WTC11 (cell line): ENCODE results near the gene SNTB2. TPM values are rescaled to one million over a fixed set of nuclear protein-coding genes. Genes with fewer than 3 reads are reported as not detected.

Experiments
- ATAC-seq: fragments of 200-7000 bp; cut with Tn5 transposase; 2 replicates; pipeline ENCODE4 v1.10.0; 2021; ENCODE audit warnings: mild to moderate bottlenecking, moderate library complexity
- CTCF ChIA-PET: fragments of 300-600 bp; sonication (Branson Sonifier 250); formaldehyde crosslinking; loops from one replicate; lab custom pipeline; 2021; ENCODE audit warnings: antibody characterized with exemption; lab: Charles Lee
- POLR2A ChIA-PET: fragments of 350-600 bp; sonication (Branson Sonifier 250); formaldehyde crosslinking; loops from one replicate; lab custom pipeline; 2021; ENCODE audit warnings: antibody characterized with exemption; lab: Charles Lee
- DNase-seq: peaks from one replicate; pipeline ENCODE4 v3.0.0; 2021; ENCODE audit warnings: low spot score
- H3K27ac Mint-ChIP-seq: 2 replicates; pipeline ENCODE4 v1.8.0; 2021; ENCODE audit warnings: mixed read lengths
- H3K27me3 Mint-ChIP-seq: 2 replicates; pipeline ENCODE4 v1.8.0; 2021; ENCODE audit warnings: low read depth, mild to moderate bottlenecking, moderate library complexity, mixed read lengths
- H3K36me3 Mint-ChIP-seq: 2 replicates; pipeline ENCODE4 v1.8.0; 2021; ENCODE audit warnings: mixed read lengths
- H3K4me1 Mint-ChIP-seq: 2 replicates; pipeline ENCODE4 v1.8.0; 2022; ENCODE audit warnings: mixed read lengths
- H3K4me3 Mint-ChIP-seq: 2 replicates; pipeline ENCODE4 v1.8.0; 2021; ENCODE audit warnings: mild to moderate bottlenecking, moderate library complexity, mixed read lengths
- H3K9me3 Mint-ChIP-seq: 2 replicates; pipeline ENCODE4 v1.8.0; 2021; ENCODE audit warnings: mixed read lengths
- CREM ChIP-seq: sonication (generic); formaldehyde crosslinking; IDR thresholded peaks from 2 replicates; pipeline ENCODE4 v1.8.1; 2022; ENCODE audit warnings: mild to moderate bottlenecking, missing genetic modification reagents, moderate library complexity
- CTCF ChIP-seq: fragments of 200-600 bp; IDR thresholded peaks from 2 replicates; pipeline ENCODE4 v1.8.0; 2022; ENCODE audit warnings: antibody characterized with exemption
- E2F1 ChIP-seq: sonication (generic); formaldehyde crosslinking; IDR thresholded peaks from 2 replicates; pipeline ENCODE4 v1.8.0; 2022; ENCODE audit warnings: mild to moderate bottlenecking, missing genetic modification reagents
- ESRRA ChIP-seq: sonication (generic); formaldehyde crosslinking; IDR thresholded peaks from 2 replicates; pipeline ENCODE4 v1.8.1; 2022; ENCODE audit warnings: mild to moderate bottlenecking, missing genetic modification reagents, borderline replicate concordance
- FOXK1 ChIP-seq: sonication (generic); formaldehyde crosslinking; IDR thresholded peaks from 2 replicates; pipeline ENCODE4 v1.8.0; 2022; ENCODE audit warnings: mild to moderate bottlenecking, moderate library complexity, missing genetic modification reagents
- MXD4 ChIP-seq: fragments of 250-450 bp; sonication (Bioruptor Pico); IDR thresholded peaks from 2 replicates; pipeline ENCODE4 v1.8.0; 2021; ENCODE audit warnings: mild to moderate bottlenecking, moderate library complexity, borderline replicate concordance
- NFATC4 ChIP-seq: fragments of 250-450 bp; sonication (Bioruptor Pico); IDR thresholded peaks from 2 replicates; pipeline ENCODE4 v1.9.0; 2021; ENCODE audit warnings: mild to moderate bottlenecking
- OVOL2 ChIP-seq: fragments of 250-450 bp; sonication (Bioruptor Pico); IDR thresholded peaks from 2 replicates; pipeline ENCODE4 v1.9.0; 2021; ENCODE audit warnings: mild to moderate bottlenecking, borderline replicate concordance
- RORB ChIP-seq: fragments of 250-450 bp; sonication (Bioruptor Pico); IDR thresholded peaks from 2 replicates; pipeline ENCODE4 v1.9.0; 2021; ENCODE audit warnings: mild to moderate bottlenecking
- SP1 ChIP-seq: sonication (generic); formaldehyde crosslinking; conservative IDR thresholded peaks from 2 replicates; pipeline ENCODE4 v1.8.1; 2022; ENCODE audit warnings: missing genetic modification reagents
- ZNF121 ChIP-seq: sonication (generic); formaldehyde crosslinking; IDR thresholded peaks from 2 replicates; pipeline ENCODE4 v1.8.0; 2023; ENCODE audit warnings: missing genetic modification reagents
- ZNF263 ChIP-seq: sonication (generic); formaldehyde crosslinking; IDR thresholded peaks from 2 replicates; pipeline ENCODE4 v1.8.1; 2022; ENCODE audit warnings: low read depth, mild to moderate bottlenecking, moderate library complexity, missing genetic modification reagents
- ZNF423 ChIP-seq: fragments of 250-450 bp; sonication (Bioruptor Pico); IDR thresholded peaks from 2 replicates; pipeline ENCODE4 v2.1.2; 2022; ENCODE audit warnings: mild to moderate bottlenecking, moderate library complexity
- ZNF425 ChIP-seq: fragments of 250-450 bp; sonication (Bioruptor Pico); conservative IDR thresholded peaks from 2 replicates; pipeline ENCODE4 v1.9.0; 2021; ENCODE audit warnings: mild to moderate bottlenecking
- total RNA-seq: library from RNA; stranded (reverse); gene quantifications from 3 replicates; pipeline ENCODE4 v1.2.3, GENCODE V29; 2021
- TF ChIP-seq, protein P1 (sequence below): sonication (generic); formaldehyde crosslinking; IDR thresholded peaks from 2 replicates; pipeline ENCODE4 v1.8.1; 2023; ENCODE audit warnings: mild to moderate bottlenecking, missing genetic modification reagents, moderate library complexity
- TF ChIP-seq, protein P2 (sequence below): sonication (generic); formaldehyde crosslinking; IDR thresholded peaks from 2 replicates; pipeline ENCODE4 v1.8.0; 2022; ENCODE audit warnings: mild to moderate bottlenecking, missing genetic modification reagents
- TF ChIP-seq, protein P3 (sequence below): sonication (generic); formaldehyde crosslinking; conservative IDR thresholded peaks from 2 replicates; pipeline ENCODE4 v1.8.1; 2022; ENCODE audit warnings: mild to moderate bottlenecking, missing genetic modification reagents

SNTB2 gene
- total RNA-seq, 1 experiment from 2014 or later = 23.7 TPM

GRCh38 chr16:69166221-69166833 lies 20.6 kb upstream of the SNTB2 start (continued):
- TF ChIP-seq CTCF = no peak
- TF ChIP-seq E2F1 (CRISPR knock-in tag) = no peak
- no peak for TF ChIP-seq MXD4
- no peak for TF ChIP-seq RORB (CRISPR knock-in tag)
- no peak for TF ChIP-seq ZNF423
- no peak for TF ChIP-seq SP1 (CRISPR knock-in tag)
- no peak for TF ChIP-seq ZNF121 (CRISPR knock-in tag)
- TF ChIP-seq ESRRA (CRISPR knock-in tag) = no peak
- TF ChIP-seq, protein P1, sequence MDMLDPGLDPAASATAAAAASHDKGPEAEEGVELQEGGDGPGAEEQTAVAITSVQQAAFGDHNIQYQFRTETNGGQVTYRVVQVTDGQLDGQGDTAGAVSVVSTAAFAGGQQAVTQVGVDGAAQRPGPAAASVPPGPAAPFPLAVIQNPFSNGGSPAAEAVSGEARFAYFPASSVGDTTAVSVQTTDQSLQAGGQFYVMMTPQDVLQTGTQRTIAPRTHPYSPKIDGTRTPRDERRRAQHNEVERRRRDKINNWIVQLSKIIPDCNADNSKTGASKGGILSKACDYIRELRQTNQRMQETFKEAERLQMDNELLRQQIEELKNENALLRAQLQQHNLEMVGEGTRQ (CRISPR knock-in tag) = no peak

DNA sequence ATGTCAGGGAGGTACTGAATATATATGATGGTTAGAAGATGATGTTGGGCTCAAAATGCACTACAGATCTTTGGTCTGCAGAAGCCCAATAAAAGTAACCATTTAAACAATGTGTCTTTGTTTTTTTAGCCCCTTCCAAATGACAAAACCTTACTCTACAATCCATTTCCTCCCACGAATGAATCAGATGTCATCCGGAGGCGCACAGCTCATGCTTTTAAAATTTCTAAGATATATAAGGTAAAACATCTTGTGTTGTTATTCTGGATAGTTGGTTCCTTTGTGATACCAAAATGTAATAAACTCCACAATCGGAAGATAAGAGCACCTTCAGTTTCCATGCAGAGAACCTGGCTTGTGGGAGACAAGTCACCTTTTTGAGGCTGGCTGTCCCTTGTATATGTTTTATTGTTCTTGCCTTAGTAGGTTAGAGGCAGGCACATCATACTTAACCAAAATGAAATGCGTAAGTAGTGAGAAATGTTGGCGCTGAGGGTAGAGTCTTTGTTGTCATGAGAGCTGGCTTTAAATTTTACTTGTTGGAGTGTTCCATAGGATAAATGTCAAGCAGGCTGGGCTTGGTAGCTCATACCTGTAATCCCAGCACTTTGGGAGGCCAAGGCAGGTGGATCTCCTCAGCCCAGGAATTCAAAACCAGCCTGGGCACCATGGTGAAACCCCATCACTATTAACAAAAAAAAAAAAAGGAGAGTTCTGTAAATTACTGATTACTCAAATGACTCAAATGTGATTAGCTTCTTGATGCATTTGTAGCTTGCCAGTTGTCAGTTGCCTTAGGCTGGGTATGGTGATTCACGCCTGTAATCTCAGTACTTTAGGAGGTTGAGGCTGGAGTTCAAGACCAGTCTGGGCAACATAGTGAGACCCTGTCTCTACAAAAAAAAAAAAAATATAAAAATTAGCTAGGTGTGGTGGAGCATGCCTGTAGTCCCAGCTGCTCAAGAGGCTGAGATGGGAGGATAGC lies 19.7 kb upstream of the SNTB2 start:
- Mint-ChIP-seq H3K27me3 (no peaks in the 10 kb centered on the region), H3K27ac (no peak overlapping the region; the same call in 1 of the 2 replicates), H3K4me3 (no peak overlapping the region), H3K36me3 (peaks cover 62% of the 10 kb centered on the region)
- CTCF ChIA-PET = interaction anchor here (1.0 kb wide), 1 partner anchor 265 kb away, joined by 3 read pairs; no protein-coding TSS in a partner anchor
- ATAC-seq = no peak
- no peak for DNase-seq
- TF ChIP-seq ZNF425 (CRISPR knock-in tag) = no peak
- no peak for TF ChIP-seq OVOL2 (CRISPR knock-in tag)
- TF ChIP-seq, protein P2, sequence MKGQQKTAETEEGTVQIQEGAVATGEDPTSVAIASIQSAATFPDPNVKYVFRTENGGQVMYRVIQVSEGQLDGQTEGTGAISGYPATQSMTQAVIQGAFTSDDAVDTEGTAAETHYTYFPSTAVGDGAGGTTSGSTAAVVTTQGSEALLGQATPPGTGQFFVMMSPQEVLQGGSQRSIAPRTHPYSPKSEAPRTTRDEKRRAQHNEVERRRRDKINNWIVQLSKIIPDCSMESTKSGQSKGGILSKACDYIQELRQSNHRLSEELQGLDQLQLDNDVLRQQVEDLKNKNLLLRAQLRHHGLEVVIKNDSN = no peak
- no peak for TF ChIP-seq FOXK1 (CRISPR knock-in tag)
- no peak for TF ChIP-seq CREM (CRISPR knock-in tag)
- TF ChIP-seq ZNF263 (CRISPR knock-in tag) = no peak
- TF ChIP-seq, protein P3, sequence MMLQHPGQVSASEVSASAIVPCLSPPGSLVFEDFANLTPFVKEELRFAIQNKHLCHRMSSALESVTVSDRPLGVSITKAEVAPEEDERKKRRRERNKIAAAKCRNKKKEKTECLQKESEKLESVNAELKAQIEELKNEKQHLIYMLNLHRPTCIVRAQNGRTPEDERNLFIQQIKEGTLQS = no peak
- no peak for TF ChIP-seq ZNF423
- TF ChIP-seq NFATC4 (CRISPR knock-in tag) = no peak
- TF ChIP-seq, all 79 proteins: peak for 0
- H3K9me3 Mint-ChIP-seq = no peaks in the 10 kb centered on the region
- POLR2A ChIA-PET = interaction anchor here (0.6 to 0.7 kb wide), 2 partner anchors 518 to 780 kb away, joined by 3 to 4 read pairs; no protein-coding TSS in a partner anchor
- H3K4me1 Mint-ChIP-seq = peaks cover 12% of the 10 kb centered on the region
